ENCODE data around the gene DAPK1.

GRCh38 chr9:87554171-87554910 is 56.7 kb downstream of the DAPK1 start:
- no peak for TF ChIP-seq CTCF (IDR thresholded peaks at IDR 0.05; ENCODE audit: low read length)
- TF ChIP-seq EZH2 (optimal IDR thresholded peaks at IDR 0.05; ENCODE audit: low read depth, low read length), result no peak
- TF ChIP-seq EZH2phosphoT487 (IDR thresholded peaks at IDR 0.05; ENCODE audit: low read length), result no peak
